Measurements from ENCODE around the gene DTD1.
"Not testable (repeated sequence)": the region's sequence is repeated elsewhere in the genome, so short reads cannot be mapped to it uniquely, and the experiment has no call there.

GRCh38 chr20:18787046-18787445 lies 199.2 kb downstream of the DTD1 start:
- not testable (repeated sequence) for TF ChIP-seq CTCF, EP300 (IDR thresholded peaks at IDR 0.05)

All from gastroesophageal sphincter (tissue), 3 donors.